GM13977 (cell line): ENCODE measurements around the gene TAF13.
"Not testable (repeated sequence)": the region's sequence is repeated elsewhere in the genome, so short reads cannot be mapped to it uniquely, and the experiment has no call there.

Experiments used
- DNase-seq: peaks from one replicate; pipeline ENCODE4 v3.0.0; 2012; ENCODE audit warnings: low spot score
- CTCF ChIP-seq: IDR thresholded peaks from 2 replicates; pipeline ENCODE4 v1.5.1; 2012; ENCODE audit warnings: mild to moderate bottlenecking, control low read depth; ENCODE audit not compliant: insufficient read depth; ENCODE audit errors: extremely low read depth, missing control alignments
- in situ Hi-C: fragments of 300-500 bp; cut with MboI; formaldehyde crosslinking; loops from one replicate; pipeline ENCODE4 v1.12.0; 2022; ENCODE audit warnings: low sequenced_read_pairs, low pct_unique_long_range_greater_than_20kb, mixed read lengths, inconsistent platforms; ENCODE audit not compliant: unreplicated experiment

The TAF13 gene

GRCh38 chr1:109040989-109041620 is 34.7 kb downstream of the TAF13 start:
- DNase-seq, result peak; percentile 54
- in situ Hi-C loops, result no loop called here
- no peak for TF ChIP-seq CTCF

GRCh38 chr1:109040627-109040988 is 35.2 kb downstream of the TAF13 start:
- TF ChIP-seq CTCF, result no peak
- no peak for DNase-seq
- in situ Hi-C loops, result no loop called here

- TF ChIP-seq CTCF, result no peak
- in situ Hi-C loops, result no loop called here
- no peak for DNase-seq
Observed at GRCh38 chr1:109034382-109034781, 41.4 kb downstream of the TAF13 start.

GRCh38 chr1:109029493-109029892 is 46.3 kb downstream of the TAF13 start:
- in situ Hi-C loops, DNase-seq: not testable (repeated sequence)

- DNase-seq, result no peak
- in situ Hi-C loops, result no loop called here
- no peak for TF ChIP-seq CTCF
Observed at GRCh38 chr1:109027841-109028240, 48.0 kb downstream of the TAF13 start.

GRCh38 chr1:109025694-109026093 is 50.1 kb downstream of the TAF13 start:
- in situ Hi-C loops, result no loop called here
- no peak for TF ChIP-seq CTCF
- no peak for DNase-seq

- no peak for TF ChIP-seq CTCF
- DNase-seq, result no peak
- in situ Hi-C loops, result no loop called here
Observed at GRCh38 chr1:109024646-109025045, 51.2 kb downstream of the TAF13 start.
